Stimulated activated effector memory CD8-positive, alpha-beta T cell treated with anti-CD3 and anti-CD28 coated beads, Interleukin-12 subunit alpha, Interleukin-12 subunit beta, amount 100 ng/mL, for 72 hours (primary cell): ENCODE data around the gene RASA3.

ENCODE experiments used
- ATAC-seq: fragments of 150-1000 bp; cut with Tn5 transposase; 2 replicates; pipeline ENCODE4 v1.10.0; 2021
- DNase-seq, 2 donors: peaks; one replicate each; pipeline ENCODE4 v3.0.0; 2021 to 2022; ENCODE audit warnings: low spot score in 2 of 2
- H3K27ac Mint-ChIP-seq: one replicate; pipeline ENCODE4 v1.8.0; 2022; ENCODE audit warnings: mild to moderate bottlenecking, mixed read lengths
- H3K36me3 Mint-ChIP-seq: one replicate; pipeline ENCODE4 v1.8.0; 2022; ENCODE audit warnings: mild to moderate bottlenecking, mixed read lengths
- H3K4me1 Mint-ChIP-seq: one replicate; pipeline ENCODE4 v1.8.0; 2022; ENCODE audit warnings: mixed read lengths
- H3K4me3 Mint-ChIP-seq: one replicate; pipeline ENCODE4 v1.8.0; 2022; ENCODE audit warnings: mild to moderate bottlenecking, mixed read lengths
- H3K9me3 Mint-ChIP-seq: one replicate; pipeline ENCODE4 v1.8.0; 2022; ENCODE audit warnings: mixed read lengths

Gene RASA3

GRCh38 chr13:114018461-114019055 lies 113.9 kb downstream of the RASA3 start:
- ATAC-seq (no peak), DNase-seq (no peak)
- Mint-ChIP-seq H3K36me3 (peaks cover 51% of the 10 kb centered on the region), H3K27ac (peak overlapping the region; percentile 54), H3K4me1 (peaks cover 6% of the 10 kb centered on the region), H3K4me3 (no peak overlapping the region), H3K9me3 (no peaks in the 10 kb centered on the region)

GRCh38 chr13:114017966-114018365 lies 114.5 kb downstream of the RASA3 start:
- H3K4me3 Mint-ChIP-seq = no peak overlapping the region
- H3K27ac Mint-ChIP-seq = peak overlapping the region; percentile 54
- DNase-seq (no peak), ATAC-seq (no peak)
- peaks cover 45% of the 10 kb centered on the region for H3K36me3 Mint-ChIP-seq
- no peaks in the 10 kb centered on the region for H3K9me3 Mint-ChIP-seq
- H3K4me1 Mint-ChIP-seq = peaks cover 6% of the 10 kb centered on the region

GRCh38 chr13:114017028-114017630 lies 115.3 kb downstream of the RASA3 start:
- Mint-ChIP-seq H3K36me3 (peaks cover 37% of the 10 kb centered on the region), H3K9me3 (no peaks in the 10 kb centered on the region), H3K4me3 (no peak overlapping the region), H3K27ac (peak overlapping the region; percentile 80), H3K4me1 (peaks cover 6% of the 10 kb centered on the region)
- DNase-seq = no peak
- no peak for ATAC-seq

GRCh38 chr13:114016321-114017027 lies 115.9 kb downstream of the RASA3 start:
- Mint-ChIP-seq H3K36me3 (peaks cover 30% of the 10 kb centered on the region), H3K4me1 (peaks cover 6% of the 10 kb centered on the region), H3K9me3 (no peaks in the 10 kb centered on the region), H3K27ac (peak overlapping the region; percentile 80), H3K4me3 (no peak overlapping the region)
- DNase-seq (no peak), ATAC-seq (no peak)

- no peak overlapping the region for H3K4me3 Mint-ChIP-seq
- no peak for DNase-seq
- no peaks in the 10 kb centered on the region for H3K9me3 Mint-ChIP-seq
- ATAC-seq = peak; percentile 61
- peaks cover 6% of the 10 kb centered on the region for H3K4me1 Mint-ChIP-seq
- H3K27ac Mint-ChIP-seq = peak overlapping the region; percentile 80
- H3K36me3 Mint-ChIP-seq = peaks cover 25% of the 10 kb centered on the region
Observed at GRCh38 chr13:114015969-114016295, 116.5 kb downstream of the RASA3 start.

- Mint-ChIP-seq H3K4me3 (no peak overlapping the region), H3K27ac (peak overlapping the region; percentile 80), H3K4me1 (peaks cover 6% of the 10 kb centered on the region), H3K36me3 (peaks cover 19% of the 10 kb centered on the region), H3K9me3 (no peaks in the 10 kb centered on the region)
- ATAC-seq (no peak), DNase-seq (no peak)
Observed at GRCh38 chr13:114015111-114015968, 117.1 kb downstream of the RASA3 start.

- Mint-ChIP-seq H3K9me3 (no peaks in the 10 kb centered on the region), H3K36me3 (peaks cover 14% of the 10 kb centered on the region), H3K27ac (no peak overlapping the region), H3K4me3 (no peak overlapping the region), H3K4me1 (peaks cover 6% of the 10 kb centered on the region)
- DNase-seq = no peak
- ATAC-seq = no peak
Observed at GRCh38 chr13:114013952-114014629, 118.3 kb downstream of the RASA3 start.

- H3K4me1 Mint-ChIP-seq = peaks cover 6% of the 10 kb centered on the region
- peaks cover 6% of the 10 kb centered on the region for H3K36me3 Mint-ChIP-seq
- H3K9me3 Mint-ChIP-seq = no peaks in the 10 kb centered on the region
- H3K4me3 Mint-ChIP-seq = no peak overlapping the region
- no peak for DNase-seq
- no peak for ATAC-seq
- H3K27ac Mint-ChIP-seq = no peak overlapping the region
Observed at GRCh38 chr13:114013336-114013735, 119.1 kb downstream of the RASA3 start.

GRCh38 chr13:114012921-114013320 lies 119.5 kb downstream of the RASA3 start:
- no peak overlapping the region for H3K4me3 Mint-ChIP-seq
- DNase-seq = no peak

GRCh38 chr13:114012141-114012540 lies 120.3 kb downstream of the RASA3 start:
- no peak overlapping the region for H3K4me3 Mint-ChIP-seq
- H3K4me1 Mint-ChIP-seq = peaks cover 6% of the 10 kb centered on the region
- no peaks in the 10 kb centered on the region for H3K9me3 Mint-ChIP-seq
- DNase-seq (no peak), ATAC-seq (no peak)
- H3K27ac Mint-ChIP-seq = no peak overlapping the region
- H3K36me3 Mint-ChIP-seq = no peaks in the 10 kb centered on the region

More at GRCh38 chr13:114012921-114013320, 119.5 kb downstream of the RASA3 start:
- H3K9me3 Mint-ChIP-seq = no peaks in the 10 kb centered on the region
- H3K27ac Mint-ChIP-seq = no peak overlapping the region
- peaks cover 2% of the 10 kb centered on the region for H3K36me3 Mint-ChIP-seq
- ATAC-seq = no peak
- H3K4me1 Mint-ChIP-seq = peaks cover 6% of the 10 kb centered on the region

GRCh38 chr13:114011226-114011625 lies 121.2 kb downstream of the RASA3 start:
- Mint-ChIP-seq H3K27ac (peak overlapping the region; percentile 35), H3K4me3 (no peak overlapping the region), H3K9me3 (no peaks in the 10 kb centered on the region), H3K36me3 (no peaks in the 10 kb centered on the region), H3K4me1 (peaks cover 6% of the 10 kb centered on the region)
- peak; percentile 27 for ATAC-seq
- no peak for DNase-seq

- Mint-ChIP-seq H3K27ac (peak overlapping the region; percentile 35), H3K9me3 (no peaks in the 10 kb centered on the region), H3K36me3 (peaks cover under 1% of the 10 kb centered on the region), H3K4me3 (no peak overlapping the region), H3K4me1 (peaks cover 3% of the 10 kb centered on the region)
- peak; percentile 54 for ATAC-seq
- DNase-seq = no peak
Observed at GRCh38 chr13:114010401-114011101, 121.9 kb downstream of the RASA3 start.

- DNase-seq (no peak), ATAC-seq (no peak)
- Mint-ChIP-seq H3K36me3 (peaks cover 8% of the 10 kb centered on the region), H3K4me1 (no peaks in the 10 kb centered on the region), H3K27ac (peak overlapping the region; percentile 35), H3K9me3 (no peaks in the 10 kb centered on the region), H3K4me3 (no peak overlapping the region)
Observed at GRCh38 chr13:114009590-114010400, 122.6 kb downstream of the RASA3 start.
